A549 (cell line): ENCODE results near the gene N4BP2. TPM values are rescaled to one million over a fixed set of nuclear protein-coding genes. Genes with fewer than 3 reads are reported as not detected.

Source experiments
- ATAC-seq, 2 experiments: fragments of 200-7000 bp in 1 of 2; fragments of >200 bp in 1 of 2; cut with Nextera tagmentation in 1 of 2; cut with Tn5 transposase in 1 of 2; 3 replicates each; pipeline versions ENCODE4 v1.8.0 to v1.9.1; 2018 to 2020; ENCODE audit warnings: mild to moderate bottlenecking in 1 of 2, moderate library complexity in 1 of 2
- CTCF ChIA-PET: fragments of 300-600 bp; sonication (Branson Sonifier 250); formaldehyde crosslinking; extraction: SDS; loops from one replicate; lab custom pipeline; 2021; ENCODE audit warnings: antibody characterized with exemption, inconsistent platforms; lab: Yijun Ruan, JAX
- POLR2A ChIA-PET: fragments of 350-600 bp; formaldehyde crosslinking; extraction: SDS; loops from one replicate; lab custom pipeline; 2021; ENCODE audit warnings: antibody characterized with exemption, inconsistent platforms; lab: Yijun Ruan, JAX
- DNase-seq, 2 experiments: peaks; one replicate each; pipeline versions ENCODE4 v3.0.0 to v3.0.0-alpha.2; 2011 to 2016; ENCODE audit warnings: low read depth in 1 of 2, low spot score in 1 of 2
- FAIRE-seq: peaks from 2 replicates; lab custom pipeline; 2011; peaks lifted over from hg19 to GRCh38; lab: Jason Lieb, UNC
- H3K27ac ChIP-seq, 2 experiments: fragments of >200 bp; sonication (Bioruptor Twin); formaldehyde crosslinking; 3 replicates each; pipeline ENCODE4 v1.5.1; 2016 to 2017
- H3K4me1 ChIP-seq: fragments of >200 bp; sonication (Bioruptor Twin); formaldehyde crosslinking; 3 replicates; pipeline ENCODE4 v1.6.1; 2016
- H3K4me2 ChIP-seq: fragments of >200 bp; sonication (Bioruptor Twin); formaldehyde crosslinking; 3 replicates; pipeline ENCODE4 v1.6.1; 2016
- H3K4me3 ChIP-seq: fragments of >200 bp; sonication (Bioruptor Twin); formaldehyde crosslinking; 3 replicates; pipeline ENCODE4 v1.5.1; 2016
- H3K9me3 ChIP-seq: fragments of >200 bp; sonication (Bioruptor Twin); formaldehyde crosslinking; 3 replicates; pipeline ENCODE4 v1.6.1; 2016
- CBX2 ChIP-seq: fragments of 200-600 bp; sonication (generic); IDR thresholded peaks from 2 replicates; pipeline ENCODE4 v1.6.1; 2016; ENCODE audit warnings: low read depth, mild to moderate bottlenecking, borderline replicate concordance
- EP300 ChIP-seq, 2 experiments: fragments of >200 bp; sonication (Bioruptor Twin); formaldehyde crosslinking; IDR thresholded peaks; 2 replicates in 1 of 2; 3 replicates in 1 of 2; pipeline ENCODE4 v1.6.1; 2016 to 2017
- FOSL2 ChIP-seq, 2 experiments: fragments of 450-650 bp in 1 of 2; fragments of >200 bp in 1 of 2; sonication (Bioruptor Twin) in 1 of 2; formaldehyde crosslinking; IDR thresholded peaks; 2 replicates each; pipeline versions ENCODE4 v1.5.0 to v1.6.1; 2016 to 2020; ENCODE audit warnings: mild to moderate bottlenecking in 1 of 2, moderate library complexity in 1 of 2
- FOXS1 ChIP-seq: fragments of 250-450 bp; sonication (Bioruptor Pico); IDR thresholded peaks from 2 replicates; pipeline ENCODE4 v1.5.0; 2020; ENCODE audit warnings: mild to moderate bottlenecking, moderate library complexity
- GATA3 ChIP-seq: IDR thresholded peaks from 2 replicates; pipeline ENCODE4 v1.6.1; 2012; ENCODE audit warnings: borderline replicate concordance
- HOXB13 ChIP-seq: fragments of 250-450 bp; sonication (Bioruptor Pico); IDR thresholded peaks from 2 replicates; pipeline ENCODE4 v1.5.0; 2020; ENCODE audit warnings: low read depth, mild to moderate bottlenecking, moderate library complexity
- HOXB5 ChIP-seq: fragments of 250-450 bp; sonication (Bioruptor Pico); IDR thresholded peaks from 2 replicates; pipeline ENCODE4 v1.5.0; 2020; ENCODE audit warnings: mild to moderate bottlenecking, moderate library complexity
- JUN ChIP-seq, 2 experiments: fragments of >200 bp; sonication (Bioruptor Twin); formaldehyde crosslinking; IDR thresholded peaks; 2 replicates in 1 of 2; 3 replicates in 1 of 2; pipeline ENCODE4 v1.6.1; 2016 to 2017
- JUNB ChIP-seq: fragments of >200 bp; sonication (Bioruptor Twin); formaldehyde crosslinking; IDR thresholded peaks from 2 replicates; pipeline ENCODE4 v1.6.1; 2016
- KDM5A ChIP-seq: fragments of 200-600 bp; sonication (generic); IDR thresholded peaks from 2 replicates; pipeline ENCODE4 v1.6.1; 2016; ENCODE audit warnings: antibody characterized with exemption, mild to moderate bottlenecking
- MAFK ChIP-seq: fragments of 450-650 bp; IDR thresholded peaks from 2 replicates; pipeline ENCODE4 v1.6.1; 2014; ENCODE audit not compliant: partially characterized antibody
- MAZ ChIP-seq: fragments of 150-350 bp; IDR thresholded peaks from 2 replicates; pipeline ENCODE4 v1.6.1; 2014; ENCODE audit warnings: antibody characterized with exemption, low read depth, low read length, borderline replicate concordance
- MYC ChIP-seq: IDR thresholded peaks from 2 replicates; pipeline ENCODE4 v1.6.1; 2012; ENCODE audit warnings: mild to moderate bottlenecking, inconsistent platforms, low read length, improper control_type of control experiment, borderline replicate concordance
- NPAS2 ChIP-seq: fragments of 250-450 bp; sonication (Bioruptor Pico); IDR thresholded peaks from 2 replicates; pipeline ENCODE4 v1.8.0; 2022; ENCODE audit warnings: mild to moderate bottlenecking, moderate library complexity, borderline replicate concordance
- PHF8 ChIP-seq: fragments of 200-600 bp; sonication (generic); IDR thresholded peaks from 2 replicates; pipeline ENCODE4 v1.6.1; 2016; ENCODE audit warnings: low read depth, mild to moderate bottlenecking, antibody characterized with exemption, moderate library complexity, borderline replicate concordance
- POLR2A ChIP-seq: IDR thresholded peaks from 2 replicates; pipeline ENCODE4 v1.6.1; 2012; ENCODE audit warnings: mild to moderate bottlenecking, low read length
- RARB ChIP-seq: fragments of 250-450 bp; sonication (Bioruptor Pico); IDR thresholded peaks from 2 replicates; pipeline ENCODE4 v1.8.0; 2021; ENCODE audit warnings: mild to moderate bottlenecking, moderate library complexity
- TP53 ChIP-seq: fragments of 250-450 bp; sonication (Bioruptor Pico); IDR thresholded peaks from 2 replicates; pipeline ENCODE4 v1.5.0; 2021; ENCODE audit warnings: mild to moderate bottlenecking, moderate library complexity
- ZNF302 ChIP-seq: fragments of 250-450 bp; sonication (Bioruptor Pico); IDR thresholded peaks from 2 replicates; pipeline ENCODE4 v1.9.0; 2021; ENCODE audit warnings: inconsistent platforms, mild to moderate bottlenecking, moderate library complexity
- ZSCAN20 ChIP-seq: fragments of 250-450 bp; sonication (Bioruptor Pico); IDR thresholded peaks from 2 replicates; pipeline ENCODE4 v1.8.0; 2022; ENCODE audit warnings: mild to moderate bottlenecking, moderate library complexity
- WGBS: methylation state at CpG from one replicate; pipeline ENCODE4 v1.1.6; 2017; ENCODE audit errors: missing lambda C conversion rate; 5-methylcytosine and 5-hydroxymethylcytosine counted together
- polyA plus RNA-seq, 4 experiments: library from polyadenylated mRNA; depleted of rRNA in 3 of 4; stranded (reverse); fragments of >200 nt; fragmentation: RNase III in 1 of 4; extraction: RNeasy Plus Mini Kit Qiagen cat#74134 plus additional on column Dnase treatment in 1 of 4; gene quantifications; 2 replicates in 3 of 4; 3 replicates in 1 of 4; pipeline ENCODE4 v1.2.3, GENCODE V29; 2011 to 2017
- TF ChIP-seq, protein P1 (sequence below): fragments of >200 bp; sonication (Bioruptor Twin); formaldehyde crosslinking; IDR thresholded peaks from 2 replicates; pipeline ENCODE4 v1.6.1; 2016
- TF ChIP-seq, protein P2 (sequence below): fragments of >200 bp; sonication (Bioruptor Twin); formaldehyde crosslinking; IDR thresholded peaks from 3 replicates; pipeline ENCODE4 v1.6.1; 2016
- TF ChIP-seq, protein P3 (sequence below): IDR thresholded peaks from 2 replicates; pipeline ENCODE4 v1.6.1; 2012
- TF ChIP-seq, protein P4 (sequence below): fragments of 250-450 bp; sonication (Bioruptor Pico); IDR thresholded peaks from 2 replicates; pipeline ENCODE4 v1.5.0; 2020; ENCODE audit warnings: low read depth, mild to moderate bottlenecking, moderate library complexity

Gene N4BP2
- polyA plus RNA-seq, 2 of the 4 experiments (the other 2 are of a cell fraction): 2.7 to 10.4 TPM

DNA sequence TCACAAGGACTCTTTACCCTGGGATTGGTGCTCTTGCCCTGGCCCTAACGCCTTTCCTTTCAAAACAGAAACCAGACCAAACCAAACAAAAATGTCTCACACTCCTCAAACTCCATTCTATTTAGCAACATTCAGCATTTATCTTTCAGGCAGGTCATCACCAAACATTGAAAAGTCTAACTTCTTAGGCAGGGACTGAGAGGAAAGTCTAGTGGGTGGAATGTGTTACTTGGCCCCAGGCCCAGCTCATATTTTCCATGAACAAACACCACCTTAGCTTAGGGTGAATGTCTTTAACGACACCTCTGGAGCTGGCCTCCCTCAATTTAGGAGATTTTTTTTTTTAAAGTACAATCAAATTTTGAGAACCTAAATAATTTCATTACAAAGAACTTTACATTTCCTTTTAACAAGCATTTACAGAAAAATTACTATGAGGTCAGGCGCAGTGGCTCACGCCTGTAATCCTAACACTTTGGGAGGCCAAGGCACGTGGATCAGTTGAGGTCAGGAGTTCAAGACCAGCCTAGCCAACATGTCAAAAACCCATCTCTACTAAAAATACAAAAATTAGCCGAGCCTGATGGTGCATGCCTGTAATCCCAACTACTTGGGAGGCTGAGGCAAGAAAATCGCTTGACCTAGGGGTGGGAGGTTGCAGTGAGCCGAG lies 10.2 kb upstream of the N4BP2 start (continued):
- TF ChIP-seq, protein P1, sequence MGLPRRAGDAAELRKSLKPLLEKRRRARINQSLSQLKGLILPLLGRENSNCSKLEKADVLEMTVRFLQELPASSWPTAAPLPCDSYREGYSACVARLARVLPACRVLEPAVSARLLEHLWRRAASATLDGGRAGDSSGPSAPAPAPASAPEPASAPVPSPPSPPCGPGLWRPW: no peak
- TF ChIP-seq HOXB13 (CRISPR knock-in tag) (no peak), FOXS1 (CRISPR knock-in tag) (no peak), RARB (CRISPR knock-in tag) (no peak), FOSL2 (IDR thresholded peaks at IDR 0.05) (no peak), FOSL2 (CRISPR knock-in tag; IDR thresholded peaks at IDR 0.05) (peak; percentile 40; the same call in 1 of the 2 replicates), MAFK (peak; percentile 83), POLR2A (no peak)
- TF ChIP-seq, all 56 proteins: peak for 4

DNA sequence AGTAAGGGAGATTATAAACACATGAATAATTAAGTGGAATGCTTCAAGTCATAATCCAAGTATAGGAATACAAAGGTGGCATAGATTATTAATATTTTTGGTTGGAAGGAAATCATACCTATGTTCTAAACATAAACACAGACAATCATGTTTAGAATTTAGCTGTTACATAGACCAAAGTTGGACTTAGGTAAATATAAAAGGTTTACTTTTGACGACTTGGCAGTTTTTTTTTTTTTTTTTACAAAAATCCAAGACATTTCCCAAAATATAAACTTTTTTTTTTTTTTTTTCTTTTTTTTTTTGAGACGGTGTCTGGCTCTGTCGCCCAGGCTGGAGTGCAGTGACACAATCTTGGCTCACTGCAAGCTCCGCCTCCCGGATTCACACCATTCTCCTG lies 3.5 kb upstream of the N4BP2 start:
- FAIRE-seq (no peak), ATAC-seq (no peak), DNase-seq (no peak)
- CTCF ChIA-PET: interaction anchor here (0.6 kb wide), 1 partner anchor 169 kb away, joined by 3 read pairs; no protein-coding TSS in a partner anchor
- Histone ChIP-seq H3K9me3 (no peaks in the 10 kb centered on the region), H3K4me1 (peaks cover 5% of the 10 kb centered on the region; the same call in 1 of the 3 replicates), H3K4me3 (no peak overlapping the region), H3K27ac (no peak overlapping the region), H3K4me2 (no peak overlapping the region)
- POLR2A ChIA-PET: no interaction called here
- 79% methylated on average over 5 of the region's 5 CpGs for WGBS
- no peak for TF ChIP-seq EP300 (IDR thresholded peaks at IDR 0.05)
- peak; percentile 67 for TF ChIP-seq MAFK

DNA sequence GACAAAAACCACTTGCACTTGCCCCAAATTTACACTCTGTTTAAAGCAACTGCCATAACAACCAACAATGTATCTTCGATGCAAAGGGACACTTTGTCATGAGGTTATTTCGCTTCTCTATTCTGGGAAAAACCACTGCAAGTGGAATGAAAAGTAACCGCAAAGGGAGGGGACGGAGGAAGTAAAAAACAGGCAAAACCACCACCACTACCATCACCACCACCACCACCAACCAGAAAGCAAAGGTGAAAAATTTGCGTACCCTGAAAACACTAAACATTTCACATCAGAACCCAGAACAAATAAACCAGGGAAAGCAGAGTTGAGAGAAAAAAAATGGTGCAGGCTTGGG lies 1.2 kb upstream of the N4BP2 start:
- H3K9me3 ChIP-seq: no peaks in the 10 kb centered on the region
- TF ChIP-seq ZNF302 (CRISPR knock-in tag) (no peak), HOXB5 (CRISPR knock-in tag) (no peak), NPAS2 (CRISPR knock-in tag) (no peak), KDM5A (no peak), GATA3 (no peak)
- TF ChIP-seq, protein P2, sequence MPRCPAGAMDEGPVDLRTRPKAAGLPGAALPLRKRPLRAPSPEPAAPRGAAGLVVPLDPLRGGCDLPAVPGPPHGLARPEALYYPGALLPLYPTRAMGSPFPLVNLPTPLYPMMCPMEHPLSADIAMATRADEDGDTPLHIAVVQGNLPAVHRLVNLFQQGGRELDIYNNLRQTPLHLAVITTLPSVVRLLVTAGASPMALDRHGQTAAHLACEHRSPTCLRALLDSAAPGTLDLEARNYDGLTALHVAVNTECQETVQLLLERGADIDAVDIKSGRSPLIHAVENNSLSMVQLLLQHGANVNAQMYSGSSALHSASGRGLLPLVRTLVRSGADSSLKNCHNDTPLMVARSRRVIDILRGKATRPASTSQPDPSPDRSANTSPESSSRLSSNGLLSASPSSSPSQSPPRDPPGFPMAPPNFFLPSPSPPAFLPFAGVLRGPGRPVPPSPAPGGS: no peak
- 2% methylated on average over 5 of the region's 5 CpGs for WGBS
- POLR2A ChIA-PET: interaction anchor here (0.6 to 4.5 kb wide), 7 partner anchors 9 to 521 kb away, joined by 3 to 61 read pairs (median 6); no protein-coding TSS in a partner anchor
- H3K4me2 ChIP-seq: peak overlapping the region; percentile 77
- DNase-seq (no peak), FAIRE-seq (no peak), ATAC-seq (no peak)
- CTCF ChIA-PET: interaction anchor here (0.8 to 1.9 kb wide), 10 partner anchors 9 to 586 kb away, joined by 3 to 14 read pairs (median 4); partner anchors contain the start of gene PDS5A
- H3K27ac ChIP-seq: peak overlapping the region; percentile 100
- peak overlapping the region; percentile 78 for H3K4me3 ChIP-seq
- H3K4me1 ChIP-seq: peaks cover 11% of the 10 kb centered on the region; the same call in 2 of the 3 replicates

DNA sequence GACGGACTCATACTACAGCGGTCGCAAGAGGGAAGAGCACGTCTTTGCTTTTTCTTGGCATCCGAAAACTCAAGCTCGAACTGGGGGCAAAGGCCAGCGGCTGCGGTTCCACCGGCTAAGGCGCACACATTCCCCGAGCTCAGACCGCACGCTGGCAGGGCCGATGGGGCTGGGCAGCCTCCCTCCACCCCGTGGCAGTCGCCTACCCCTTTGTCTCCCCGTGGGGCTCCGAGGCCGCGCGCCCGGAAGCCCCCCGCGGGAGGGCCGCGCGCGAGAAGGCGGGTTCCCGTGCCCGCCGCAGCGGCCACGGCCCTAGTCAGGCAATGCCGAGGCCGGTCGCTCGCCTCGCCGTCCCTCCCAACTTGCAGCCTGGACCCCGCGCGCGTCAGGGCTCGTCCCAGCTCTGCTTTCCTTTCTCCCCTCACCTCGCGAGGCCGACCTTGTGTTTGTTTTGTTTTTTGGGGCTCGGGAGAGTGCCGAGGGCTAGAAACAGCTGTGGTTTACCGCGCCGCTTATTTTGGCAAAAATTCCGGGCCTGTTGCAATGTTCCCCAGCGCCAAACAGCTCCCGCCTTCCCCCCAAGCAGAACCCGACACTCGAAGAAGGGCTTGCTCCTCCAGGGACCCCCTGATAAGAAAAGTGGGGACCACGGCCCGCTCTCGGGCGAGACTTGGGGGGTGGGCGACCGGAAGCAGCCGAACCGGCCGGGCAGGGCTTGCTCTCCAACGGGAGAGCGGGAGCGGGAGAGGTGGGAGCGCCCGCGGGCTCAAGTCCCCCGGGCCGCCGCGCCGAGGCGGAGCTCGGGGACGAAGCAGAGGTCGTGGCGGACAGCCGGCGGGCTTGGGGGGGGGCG lies 561 bp upstream of the N4BP2 start:
- CTCF ChIA-PET: interaction anchor here (0.6 to 1.9 kb wide), 19 partner anchors 10 to 695 kb away, joined by 3 to 14 read pairs (median 3); partner anchors contain the start of gene PDS5A
- DNase-seq: peak; percentile 44 to 69
- FAIRE-seq: no peak
- Histone ChIP-seq H3K4me1 (peaks cover 11% of the 10 kb centered on the region; the same call in 2 of the 3 replicates), H3K4me3 (peak overlapping the region; percentile 78), H3K9me3 (no peaks in the 10 kb centered on the region), H3K27ac (peak overlapping the region; percentile 100), H3K4me2 (peak overlapping the region; percentile 77)
- under 1% methylated on average over 42 of the region's 86 CpGs for WGBS
- POLR2A ChIA-PET: interaction anchor here (0.6 to 4.5 kb wide), 14 partner anchors 10 to 521 kb away, joined by 3 to 61 read pairs (median 4); no protein-coding TSS in a partner anchor
- ATAC-seq: peak; percentile 45
- TF ChIP-seq, protein P3, sequence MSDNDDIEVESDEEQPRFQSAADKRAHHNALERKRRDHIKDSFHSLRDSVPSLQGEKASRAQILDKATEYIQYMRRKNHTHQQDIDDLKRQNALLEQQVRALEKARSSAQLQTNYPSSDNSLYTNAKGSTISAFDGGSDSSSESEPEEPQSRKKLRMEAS: no peak
- TF ChIP-seq MAFK (no peak), JUN (IDR thresholded peaks at IDR 0.05) (peak in 1 of 2 experiments; percentile 19; a peak in 1 of 5 replicates), PHF8 (peak; percentile 56), MAZ (no peak), CBX2 (no peak), MYC (no peak), JUNB (no peak), POLR2A (peak; percentile 54), KDM5A (no peak), ZSCAN20 (CRISPR knock-in tag) (no peak), TP53 (no peak)
- TF ChIP-seq, protein P4, sequence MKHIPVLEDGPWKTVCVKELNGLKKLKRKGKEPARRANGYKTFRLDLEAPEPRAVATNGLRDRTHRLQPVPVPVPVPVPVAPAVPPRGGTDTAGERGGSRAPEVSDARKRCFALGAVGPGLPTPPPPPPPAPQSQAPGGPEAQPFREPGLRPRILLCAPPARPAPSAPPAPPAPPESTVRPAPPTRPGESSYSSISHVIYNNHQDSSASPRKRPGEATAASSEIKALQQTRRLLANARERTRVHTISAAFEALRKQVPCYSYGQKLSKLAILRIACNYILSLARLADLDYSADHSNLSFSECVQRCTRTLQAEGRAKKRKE (CRISPR knock-in tag): no peak
